ENCODE data around the gene CDKN1B.
A peak's percentile ranks its signal among the peaks of the same experiment; 100 is the strongest.

CDKN1B gene

GRCh38 chr12:12723681-12724420 lies 6.7 kb downstream of the CDKN1B start:
- DNase-seq (ENCODE audit: low spot score), result peak; percentile 44
- Mint-ChIP-seq H3K27me3 (ENCODE audit: low read depth) (peaks cover 4% of the 10 kb centered on the region), H3K9me3 (no peaks in the 10 kb centered on the region), H3K4me3 (peak overlapping the region; percentile 99), H3K27ac (peak overlapping the region; percentile 97), H3K4me1 (ENCODE audit: low read depth) (peaks cover 40% of the 10 kb centered on the region), H3K36me3 (ENCODE audit: low read depth) (peaks cover 76% of the 10 kb centered on the region)

GRCh38 chr12:12724421-12725085 lies 7.4 kb downstream of the CDKN1B start:
- Mint-ChIP-seq H3K27ac (peak overlapping the region; percentile 96), H3K9me3 (no peaks in the 10 kb centered on the region), H3K4me1 (ENCODE audit: low read depth) (peaks cover 40% of the 10 kb centered on the region), H3K4me3 (peak overlapping the region; percentile 92), H3K36me3 (ENCODE audit: low read depth) (peaks cover 73% of the 10 kb centered on the region), H3K27me3 (ENCODE audit: low read depth) (peaks cover 4% of the 10 kb centered on the region)
- peak; percentile 45 for DNase-seq (ENCODE audit: low spot score)

- Mint-ChIP-seq H3K9me3 (no peaks in the 10 kb centered on the region), H3K4me3 (peak overlapping the region; percentile 92), H3K27ac (peak overlapping the region; percentile 96), H3K27me3 (ENCODE audit: low read depth) (peaks cover 4% of the 10 kb centered on the region), H3K36me3 (ENCODE audit: low read depth) (peaks cover 71% of the 10 kb centered on the region), H3K4me1 (ENCODE audit: low read depth) (peaks cover 42% of the 10 kb centered on the region)
- DNase-seq (ENCODE audit: low spot score), result peak; percentile 96
These were observed 8.2 kb downstream of the CDKN1B start for GRCh38 chr12:12725086-12725955.

DNA sequence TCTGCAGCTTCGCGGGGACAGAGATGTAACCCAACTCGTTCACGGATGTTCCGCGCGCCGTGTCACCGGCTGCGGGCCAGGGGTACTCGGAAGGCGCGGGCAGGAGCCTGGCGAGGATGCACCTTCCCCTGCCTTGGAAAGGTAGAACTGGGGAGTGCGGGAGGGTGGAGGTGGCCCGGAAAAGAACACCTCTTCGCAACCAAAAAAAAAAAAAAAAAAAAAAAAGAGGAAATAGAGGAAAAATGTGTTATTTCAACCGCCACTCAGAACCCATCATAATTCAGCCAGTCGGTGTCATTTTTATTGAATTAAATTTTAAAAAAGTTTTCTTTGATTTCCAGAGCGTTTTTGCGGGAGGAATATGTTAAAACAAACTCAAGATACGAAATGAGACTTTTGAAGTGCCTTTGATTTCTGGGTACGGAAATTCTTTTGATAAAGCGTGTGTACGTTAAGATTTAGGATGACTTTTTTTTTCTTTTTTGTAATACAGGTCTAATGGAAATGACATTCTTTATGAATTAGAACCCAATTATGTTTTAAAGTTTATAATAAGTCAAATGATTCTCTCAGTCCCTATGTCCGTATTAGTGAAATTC lies 8.9 kb downstream of the CDKN1B start:
- Mint-ChIP-seq H3K4me1 (ENCODE audit: low read depth) (peaks cover 37% of the 10 kb centered on the region), H3K27me3 (ENCODE audit: low read depth) (peaks cover 4% of the 10 kb centered on the region), H3K4me3 (peak overlapping the region; percentile 92), H3K9me3 (no peaks in the 10 kb centered on the region), H3K27ac (peak overlapping the region; percentile 96), H3K36me3 (ENCODE audit: low read depth) (peaks cover 65% of the 10 kb centered on the region)
- DNase-seq (ENCODE audit: low spot score), result no peak

DNA sequence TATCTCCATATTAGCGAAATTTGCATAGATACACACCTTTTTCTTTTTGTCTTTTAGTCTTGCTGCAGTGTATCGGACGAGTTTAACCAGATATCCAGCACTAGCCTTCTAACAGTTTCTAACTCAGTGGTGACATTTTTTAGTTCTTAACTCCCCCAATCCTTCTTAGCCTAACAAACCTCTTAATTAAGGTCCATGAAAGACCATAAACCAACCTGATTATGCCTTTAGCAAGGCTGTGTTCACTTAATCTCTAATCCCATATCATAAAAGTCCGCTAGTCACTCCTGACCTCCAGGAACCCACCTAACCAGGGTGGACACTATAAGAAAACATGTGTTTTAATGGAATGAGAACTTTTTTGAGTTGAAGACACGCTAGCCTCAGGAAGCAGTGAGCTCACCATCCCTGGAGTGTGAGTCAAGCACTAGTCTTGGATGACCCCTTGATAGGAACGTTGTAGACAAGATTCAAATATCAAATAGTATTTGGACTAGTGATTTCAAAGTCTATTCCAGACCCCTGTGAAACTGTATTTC lies 9.5 kb downstream of the CDKN1B start:
- no peak for DNase-seq (ENCODE audit: low spot score)
- Mint-ChIP-seq H3K4me1 (ENCODE audit: low read depth) (peaks cover 37% of the 10 kb centered on the region), H3K4me3 (peak overlapping the region; percentile 92), H3K27ac (peak overlapping the region; percentile 96), H3K27me3 (ENCODE audit: low read depth) (peaks cover 4% of the 10 kb centered on the region), H3K9me3 (no peaks in the 10 kb centered on the region), H3K36me3 (ENCODE audit: low read depth) (peaks cover 62% of the 10 kb centered on the region)

DNA sequence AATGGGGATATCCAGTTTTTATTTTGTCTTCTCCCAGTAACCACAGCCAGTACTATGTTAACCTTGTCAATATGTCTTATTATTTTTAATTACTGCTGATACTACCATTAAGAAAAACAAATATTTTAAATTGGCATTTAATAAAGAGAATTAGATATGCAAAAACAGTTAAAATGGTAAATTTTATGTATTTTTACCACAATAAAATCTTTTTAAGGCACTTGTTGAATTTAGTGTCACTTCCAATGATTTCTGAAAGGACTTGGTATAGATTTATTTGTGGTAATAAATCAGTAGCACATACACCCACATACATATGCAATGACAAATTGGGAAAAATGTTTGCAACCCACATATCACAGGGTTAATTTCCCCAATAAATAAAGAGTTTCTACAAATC lies 14.0 kb downstream of the CDKN1B start:
- peaks cover 50% of the 10 kb centered on the region for H3K36me3 Mint-ChIP-seq (ENCODE audit: low read depth)

GRCh38 chr12:12731785-12732184 lies 14.6 kb downstream of the CDKN1B start:
- Mint-ChIP-seq H3K4me3 (no peak overlapping the region), H3K9me3 (no peaks in the 10 kb centered on the region), H3K27ac (no peak overlapping the region), H3K36me3 (ENCODE audit: low read depth) (peaks cover 49% of the 10 kb centered on the region), H3K4me1 (ENCODE audit: low read depth) (peaks cover 57% of the 10 kb centered on the region), H3K27me3 (ENCODE audit: low read depth) (no peaks in the 10 kb centered on the region)
- DNase-seq (ENCODE audit: low spot score), result no peak

More for the DNA sequence above, 14.0 kb downstream of the CDKN1B start:
- no peak for DNase-seq (ENCODE audit: low spot score)
- Mint-ChIP-seq H3K4me1 (ENCODE audit: low read depth) (peaks cover 58% of the 10 kb centered on the region), H3K9me3 (no peaks in the 10 kb centered on the region), H3K4me3 (no peak overlapping the region), H3K27ac (no peak overlapping the region), H3K27me3 (ENCODE audit: low read depth) (no peaks in the 10 kb centered on the region)

DNA sequence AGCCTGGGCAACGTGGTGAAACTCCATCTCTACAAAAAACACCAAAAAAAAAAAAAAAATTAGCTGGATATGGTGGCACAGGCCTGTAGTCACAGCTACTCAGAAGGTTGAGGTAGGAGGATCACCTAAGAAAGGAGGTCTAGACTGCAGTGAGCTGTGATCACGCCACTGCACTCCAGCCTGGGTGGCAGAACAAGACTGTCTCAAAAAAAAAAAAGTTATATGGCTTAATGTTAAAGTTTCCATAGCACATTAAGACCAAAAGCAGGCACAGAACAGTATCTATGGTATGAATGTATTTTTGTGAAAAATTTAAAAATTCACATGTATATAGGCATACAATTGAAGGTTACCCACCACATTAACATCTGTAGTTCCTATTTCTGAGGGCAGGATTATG lies 15.9 kb downstream of the CDKN1B start:
- peaks cover 62% of the 10 kb centered on the region for H3K4me1 Mint-ChIP-seq (ENCODE audit: low read depth)
- H3K36me3 Mint-ChIP-seq (ENCODE audit: low read depth), result peaks cover 42% of the 10 kb centered on the region
- no peak overlapping the region for H3K4me3 Mint-ChIP-seq
- no peaks in the 10 kb centered on the region for H3K9me3 Mint-ChIP-seq
- peak overlapping the region; percentile 34 for H3K27ac Mint-ChIP-seq
- H3K27me3 Mint-ChIP-seq (ENCODE audit: low read depth), result no peaks in the 10 kb centered on the region
- DNase-seq (ENCODE audit: low spot score), result no peak

GRCh38 chr12:12734054-12734453 lies 16.9 kb downstream of the CDKN1B start:
- no peak for DNase-seq (ENCODE audit: low spot score)
- H3K4me1 Mint-ChIP-seq (ENCODE audit: low read depth), result peaks cover 61% of the 10 kb centered on the region
- H3K9me3 Mint-ChIP-seq, result no peaks in the 10 kb centered on the region
- no peaks in the 10 kb centered on the region for H3K27me3 Mint-ChIP-seq (ENCODE audit: low read depth)
- H3K27ac Mint-ChIP-seq, result peak overlapping the region; percentile 93
- H3K4me3 Mint-ChIP-seq, result peak overlapping the region; percentile 64
- H3K36me3 Mint-ChIP-seq (ENCODE audit: low read depth), result peaks cover 38% of the 10 kb centered on the region

DNA sequence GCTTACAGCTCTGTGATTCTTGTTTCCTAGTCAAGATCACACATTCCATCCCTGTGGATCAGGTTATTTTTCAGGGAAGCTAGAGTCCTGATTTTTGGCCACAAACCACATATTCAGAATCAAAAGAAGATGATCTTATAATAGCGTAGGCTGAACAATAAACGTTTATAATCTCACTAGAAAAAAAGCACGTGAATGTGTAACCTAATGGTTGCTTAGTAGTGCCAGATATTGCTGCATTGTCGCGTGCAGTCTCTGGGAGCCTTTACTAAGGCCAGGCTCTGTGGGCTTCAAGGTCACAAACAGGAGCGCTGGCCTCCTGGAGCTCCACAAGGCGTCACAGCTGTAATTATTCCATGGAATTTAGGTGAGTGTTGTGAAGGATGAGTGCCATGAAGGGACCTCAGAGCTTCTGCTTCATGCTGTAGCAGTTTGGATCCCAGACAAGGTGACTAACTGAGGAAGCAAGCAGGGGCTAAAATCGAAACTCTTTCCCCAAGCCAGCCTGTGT lies 17.4 kb downstream of the CDKN1B start:
- no peak for DNase-seq (ENCODE audit: low spot score)
- peak overlapping the region; percentile 93 for H3K27ac Mint-ChIP-seq
- peaks cover 38% of the 10 kb centered on the region for H3K36me3 Mint-ChIP-seq (ENCODE audit: low read depth)
- peaks cover 61% of the 10 kb centered on the region for H3K4me1 Mint-ChIP-seq (ENCODE audit: low read depth)
- H3K4me3 Mint-ChIP-seq, result peak overlapping the region; percentile 64
- no peaks in the 10 kb centered on the region for H3K27me3 Mint-ChIP-seq (ENCODE audit: low read depth)
- no peaks in the 10 kb centered on the region for H3K9me3 Mint-ChIP-seq

GRCh38 chr12:12735301-12735700 lies 18.1 kb downstream of the CDKN1B start:
- H3K27me3 Mint-ChIP-seq (ENCODE audit: low read depth), result no peaks in the 10 kb centered on the region
- H3K36me3 Mint-ChIP-seq (ENCODE audit: low read depth), result peaks cover 32% of the 10 kb centered on the region
- DNase-seq (ENCODE audit: low spot score), result no peak
- H3K27ac Mint-ChIP-seq, result peak overlapping the region; percentile 93
- H3K4me1 Mint-ChIP-seq (ENCODE audit: low read depth), result peaks cover 56% of the 10 kb centered on the region
- no peaks in the 10 kb centered on the region for H3K9me3 Mint-ChIP-seq
- peak overlapping the region; percentile 64 for H3K4me3 Mint-ChIP-seq

- peaks cover 34% of the 10 kb centered on the region for H3K36me3 Mint-ChIP-seq (ENCODE audit: low read depth)
These were observed 19.9 kb downstream of the CDKN1B start for GRCh38 chr12:12736759-12737676.

More at GRCh38 chr12:12736759-12737676, 19.9 kb downstream of the CDKN1B start:
- peak; percentile 56 for DNase-seq (ENCODE audit: low spot score)
- Mint-ChIP-seq H3K27me3 (ENCODE audit: low read depth) (no peaks in the 10 kb centered on the region), H3K4me1 (ENCODE audit: low read depth) (peaks cover 60% of the 10 kb centered on the region), H3K4me3 (peak overlapping the region; percentile 79), H3K27ac (peak overlapping the region; percentile 93), H3K9me3 (no peaks in the 10 kb centered on the region)

Data from T-helper 2 cell treated with Interferon-gamma antibody and Interleukin-4, amounts not matched to agents 5 μg/mL and 100 μg/mL, for 36 hours (primary cell).